HG03354 (cell line): ENCODE measurements around the gene ADSL.

Experiments used
- ATAC-seq: cut with Tn5 transposase; IDR thresholded peaks from one replicate; pipeline ENCODE4 v1.9.1; 2021; ENCODE audit warnings: mild to moderate bottlenecking; ENCODE audit not compliant: unreplicated experiment, poor library complexity, severe bottlenecking

Gene ADSL

GRCh38 chr22:40400159-40400558, 53.9 kb downstream of the ADSL start:
- no peak for ATAC-seq

GRCh38 chr22:40401532-40401931, 55.2 kb downstream of the ADSL start:
- no peak for ATAC-seq

GRCh38 chr22:40401981-40402406, 55.7 kb downstream of the ADSL start:
- no peak for ATAC-seq

- no peak for ATAC-seq
Observed at GRCh38 chr22:40403141-40403540, 56.8 kb downstream of the ADSL start.

- no peak for ATAC-seq
Observed at GRCh38 chr22:40403651-40404050, 57.4 kb downstream of the ADSL start.

- no peak for ATAC-seq
Observed at GRCh38 chr22:40404251-40405177, 58.2 kb downstream of the ADSL start.

- ATAC-seq, result no peak
Observed at GRCh38 chr22:40405178-40406062, 59.1 kb downstream of the ADSL start.

- ATAC-seq, result no peak
Observed at GRCh38 chr22:40406063-40406890, 60.0 kb downstream of the ADSL start.

- no peak for ATAC-seq
Observed at GRCh38 chr22:40407021-40407761, 60.9 kb downstream of the ADSL start.

GRCh38 chr22:40407831-40408717, 61.8 kb downstream of the ADSL start:
- no peak for ATAC-seq

GRCh38 chr22:40408718-40409612, 62.7 kb downstream of the ADSL start:
- ATAC-seq, result no peak

GRCh38 chr22:40409613-40410113, 63.4 kb downstream of the ADSL start:
- no peak for ATAC-seq

GRCh38 chr22:40410272-40410671, 64.0 kb downstream of the ADSL start:
- no peak for ATAC-seq

- ATAC-seq, result no peak
Observed at GRCh38 chr22:40410731-40411505, 64.6 kb downstream of the ADSL start.

GRCh38 chr22:40411506-40411861, 65.2 kb downstream of the ADSL start:
- ATAC-seq, result no peak

GRCh38 chr22:40412441-40412840, 66.1 kb downstream of the ADSL start:
- peak; percentile 53 for ATAC-seq
